ENCODE measurements around the gene PDGFC. TPM values are rescaled to one million over a fixed set of nuclear protein-coding genes. Genes with fewer than 3 reads are reported as not detected.

PDGFC gene
- total and polyA plus RNA-seq, 2 donors (not counting 3 experiments of a cell fraction or from before 2014, with no cell fraction given) = 2.7 to 5.3 TPM

- no peaks in the 10 kb centered on the region for H4K20me1 ChIP-seq (replicated peaks; ENCODE audit: control insufficient read depth, extremely low read depth, insufficient read depth, low read length)
- H3K4me3 ChIP-seq (replicated peaks in 1 of 3; ENCODE audit: insufficient read depth in 1 of 3, low read depth in 1 of 3, low read length in 3 of 3) = no peak overlapping the region
- no peak overlapping the region for H3K9ac ChIP-seq (replicated peaks; ENCODE audit: extremely low read depth, insufficient read depth, low read length)
- no peaks in the 10 kb centered on the region for H3K9me3 ChIP-seq (replicated peaks; ENCODE audit: control insufficient read depth, insufficient read depth, low read length)
- H3K27ac ChIP-seq (ENCODE audit: insufficient read depth, low read depth, low read length) = no peak overlapping the region
- H3K36me3 ChIP-seq (ENCODE audit: control insufficient read depth in 2 of 2, extremely low read depth in 1 of 2, insufficient read depth in 2 of 2, low read length in 2 of 2) = no peaks in the 10 kb centered on the region
- TF ChIP-seq, protein P1, sequence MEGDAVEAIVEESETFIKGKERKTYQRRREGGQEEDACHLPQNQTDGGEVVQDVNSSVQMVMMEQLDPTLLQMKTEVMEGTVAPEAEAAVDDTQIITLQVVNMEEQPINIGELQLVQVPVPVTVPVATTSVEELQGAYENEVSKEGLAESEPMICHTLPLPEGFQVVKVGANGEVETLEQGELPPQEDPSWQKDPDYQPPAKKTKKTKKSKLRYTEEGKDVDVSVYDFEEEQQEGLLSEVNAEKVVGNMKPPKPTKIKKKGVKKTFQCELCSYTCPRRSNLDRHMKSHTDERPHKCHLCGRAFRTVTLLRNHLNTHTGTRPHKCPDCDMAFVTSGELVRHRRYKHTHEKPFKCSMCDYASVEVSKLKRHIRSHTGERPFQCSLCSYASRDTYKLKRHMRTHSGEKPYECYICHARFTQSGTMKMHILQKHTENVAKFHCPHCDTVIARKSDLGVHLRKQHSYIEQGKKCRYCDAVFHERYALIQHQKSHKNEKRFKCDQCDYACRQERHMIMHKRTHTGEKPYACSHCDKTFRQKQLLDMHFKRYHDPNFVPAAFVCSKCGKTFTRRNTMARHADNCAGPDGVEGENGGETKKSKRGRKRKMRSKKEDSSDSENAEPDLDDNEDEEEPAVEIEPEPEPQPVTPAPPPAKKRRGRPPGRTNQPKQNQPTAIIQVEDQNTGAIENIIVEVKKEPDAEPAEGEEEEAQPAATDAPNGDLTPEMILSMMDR (IDR thresholded peaks at IDR 0.05; ENCODE audit: extremely low read depth in 1 of 2, insufficient read depth in 1 of 2, low read depth in 1 of 2, low read length in 2 of 2) = no peak
- no peak for TF ChIP-seq JUN (IDR thresholded peaks at IDR 0.05; ENCODE audit: borderline replicate concordance, insufficient read depth, insufficient read length, low read depth)
- TF ChIP-seq EZH2 (IDR thresholded peaks at IDR 0.05; ENCODE audit: borderline replicate concordance, low read depth, low read length, severe bottlenecking) = no peak
- TF ChIP-seq FOS (IDR thresholded peaks at IDR 0.05; ENCODE audit: borderline replicate concordance, insufficient read depth, low read length) = no peak
- no peak for TF ChIP-seq GATA2 (IDR thresholded peaks at IDR 0.05; ENCODE audit: insufficient read depth, insufficient read length, low read depth, low read length)
- no TSS peak for BruUV-seq (replicated peaks)
- dilution Hi-C loops (cut with MboI; ENCODE audit: extremely low pct_ligation_motif_present, low sequenced_read_pairs) (no loop called here), intact Hi-C loops (cut with micrococcal nuclease) (no loop called here)
- no peak overlapping the region for H2AFZ ChIP-seq (ENCODE audit: low read depth, low read length)
- DNase-seq (ENCODE audit: low read depth, low spot score) (no peak), FAIRE-seq (no peak)
- H3K27me3 ChIP-seq (ENCODE audit: control insufficient read depth in 2 of 2, insufficient read depth in 2 of 2, low read length in 2 of 2) = no peaks in the 10 kb centered on the region
- no peaks in the 10 kb centered on the region for H3K79me2 ChIP-seq (ENCODE audit: control insufficient read depth, insufficient read depth, low read length)
- ChIA-PET CTCF (no interaction called here), POLR2A (no interaction called here)
- no peak overlapping the region for H3K4me2 ChIP-seq (ENCODE audit: insufficient read depth, low read length)
- peaks cover 6% of the 10 kb centered on the region for H3K4me1 ChIP-seq (ENCODE audit: control insufficient read depth, extremely low read depth, insufficient read depth, low read length)
- H3K9me1 ChIP-seq (replicated peaks; ENCODE audit: control insufficient read depth, extremely low read depth, insufficient read depth, low read length) = no peaks in the 10 kb centered on the region
Observed at GRCh38 chr4:156756118-156756517, 215.5 kb downstream of the PDGFC start.

Data from endothelial cell of umbilical vein (primary cell).